ENCODE measurements around the gene ARHGEF26. TPM values are rescaled to one million over a fixed set of nuclear protein-coding genes. Genes with fewer than 3 reads are reported as not detected.

The ARHGEF26 gene
- total and polyA plus RNA-seq, 2 experiments from 2014 or later: 9.4 to 16.9 TPM

GRCh38 chr3:154113609-154114008 is 7.6 kb upstream of the ARHGEF26 start (continued):
- TF ChIP-seq, protein P1, sequence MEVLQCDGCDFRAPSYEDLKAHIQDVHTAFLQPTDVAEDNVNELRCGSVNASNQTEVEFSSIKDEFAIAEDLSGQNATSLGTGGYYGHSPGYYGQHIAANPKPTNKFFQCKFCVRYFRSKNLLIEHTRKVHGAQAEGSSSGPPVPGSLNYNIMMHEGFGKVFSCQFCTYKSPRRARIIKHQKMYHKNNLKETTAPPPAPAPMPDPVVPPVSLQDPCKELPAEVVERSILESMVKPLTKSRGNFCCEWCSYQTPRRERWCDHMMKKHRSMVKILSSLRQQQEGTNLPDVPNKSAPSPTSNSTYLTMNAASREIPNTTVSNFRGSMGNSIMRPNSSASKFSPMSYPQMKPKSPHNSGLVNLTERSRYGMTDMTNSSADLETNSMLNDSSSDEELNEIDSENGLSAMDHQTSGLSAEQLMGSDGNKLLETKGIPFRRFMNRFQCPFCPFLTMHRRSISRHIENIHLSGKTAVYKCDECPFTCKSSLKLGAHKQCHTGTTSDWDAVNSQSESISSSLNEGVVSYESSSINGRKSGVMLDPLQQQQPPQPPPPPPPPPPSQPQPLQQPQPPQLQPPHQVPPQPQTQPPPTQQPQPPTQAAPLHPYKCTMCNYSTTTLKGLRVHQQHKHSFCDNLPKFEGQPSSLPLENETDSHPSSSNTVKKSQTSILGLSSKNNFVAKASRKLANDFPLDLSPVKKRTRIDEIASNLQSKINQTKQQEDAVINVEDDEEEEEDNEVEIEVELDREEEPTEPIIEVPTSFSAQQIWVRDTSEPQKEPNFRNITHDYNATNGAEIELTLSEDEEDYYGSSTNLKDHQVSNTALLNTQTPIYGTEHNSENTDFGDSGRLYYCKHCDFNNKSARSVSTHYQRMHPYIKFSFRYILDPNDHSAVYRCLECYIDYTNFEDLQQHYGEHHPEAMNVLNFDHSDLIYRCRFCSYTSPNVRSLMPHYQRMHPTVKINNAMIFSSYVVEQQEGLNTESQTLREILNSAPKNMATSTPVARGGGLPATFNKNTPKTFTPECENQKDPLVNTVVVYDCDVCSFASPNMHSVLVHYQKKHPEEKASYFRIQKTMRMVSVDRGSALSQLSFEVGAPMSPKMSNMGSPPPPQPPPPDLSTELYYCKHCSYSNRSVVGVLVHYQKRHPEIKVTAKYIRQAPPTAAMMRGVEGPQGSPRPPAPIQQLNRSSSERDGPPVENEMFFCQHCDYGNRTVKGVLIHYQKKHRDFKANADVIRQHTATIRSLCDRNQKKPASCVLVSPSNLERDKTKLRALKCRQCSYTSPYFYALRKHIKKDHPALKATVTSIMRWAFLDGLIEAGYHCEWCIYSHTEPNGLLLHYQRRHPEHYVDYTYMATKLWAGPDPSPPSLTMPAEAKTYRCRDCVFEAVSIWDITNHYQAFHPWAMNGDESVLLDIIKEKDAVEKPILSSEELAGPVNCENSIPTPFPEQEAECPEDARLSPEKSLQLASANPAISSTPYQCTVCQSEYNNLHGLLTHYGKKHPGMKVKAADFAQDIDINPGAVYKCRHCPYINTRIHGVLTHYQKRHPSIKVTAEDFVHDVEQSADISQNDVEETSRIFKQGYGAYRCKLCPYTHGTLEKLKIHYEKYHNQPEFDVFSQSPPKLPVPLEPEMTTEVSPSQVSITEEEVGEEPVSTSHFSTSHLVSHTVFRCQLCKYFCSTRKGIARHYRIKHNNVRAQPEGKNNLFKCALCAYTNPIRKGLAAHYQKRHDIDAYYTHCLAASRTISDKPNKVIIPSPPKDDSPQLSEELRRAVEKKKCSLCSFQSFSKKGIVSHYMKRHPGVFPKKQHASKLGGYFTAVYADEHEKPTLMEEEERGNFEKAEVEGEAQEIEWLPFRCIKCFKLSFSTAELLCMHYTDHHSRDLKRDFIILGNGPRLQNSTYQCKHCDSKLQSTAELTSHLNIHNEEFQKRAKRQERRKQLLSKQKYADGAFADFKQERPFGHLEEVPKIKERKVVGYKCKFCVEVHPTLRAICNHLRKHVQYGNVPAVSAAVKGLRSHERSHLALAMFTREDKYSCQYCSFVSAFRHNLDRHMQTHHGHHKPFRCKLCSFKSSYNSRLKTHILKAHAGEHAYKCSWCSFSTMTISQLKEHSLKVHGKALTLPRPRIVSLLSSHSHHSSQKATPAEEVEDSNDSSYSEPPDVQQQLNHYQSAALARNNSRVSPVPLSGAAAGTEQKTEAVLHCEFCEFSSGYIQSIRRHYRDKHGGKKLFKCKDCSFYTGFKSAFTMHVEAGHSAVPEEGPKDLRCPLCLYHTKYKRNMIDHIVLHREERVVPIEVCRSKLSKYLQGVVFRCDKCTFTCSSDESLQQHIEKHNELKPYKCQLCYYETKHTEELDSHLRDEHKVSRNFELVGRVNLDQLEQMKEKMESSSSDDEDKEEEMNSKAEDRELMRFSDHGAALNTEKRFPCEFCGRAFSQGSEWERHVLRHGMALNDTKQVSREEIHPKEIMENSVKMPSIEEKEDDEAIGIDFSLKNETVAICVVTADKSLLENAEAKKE (CRISPR knock-in tag; IDR thresholded peaks at IDR 0.05): no peak
- TF ChIP-seq REST (IDR thresholded peaks at IDR 0.05; ENCODE audit: unreplicated experiment): no peak

- no peak overlapping the region for H3K4me2 ChIP-seq
- peaks cover 9% of the 10 kb centered on the region for H3K27me3 ChIP-seq (ENCODE audit: insufficient read depth)
- no peaks in the 10 kb centered on the region for H3F3A ChIP-seq (replicated peaks; ENCODE audit: low read depth)
- H3K27me3 Mint-ChIP-seq (ENCODE audit: insufficient read depth, low read depth, poor library complexity): no peaks in the 10 kb centered on the region
- no peak overlapping the region for H3K4me3 ChIP-seq
- no peak overlapping the region for H3K27ac Mint-ChIP-seq
- H3K4me1 ChIP-seq (ENCODE audit: insufficient read depth): peaks cover under 1% of the 10 kb centered on the region; the same call in 1 of the 2 replicates
- H4K20me1 ChIP-seq (replicated peaks; ENCODE audit: insufficient read depth): no peaks in the 10 kb centered on the region
- no peaks in the 10 kb centered on the region for H3K9me2 ChIP-seq (ENCODE audit: insufficient read depth)
- no peak overlapping the region for H3K27ac ChIP-seq (ENCODE audit: low read depth)
- H3K4me3 Mint-ChIP-seq: no peak overlapping the region
- H3K36me3 ChIP-seq (ENCODE audit: insufficient read depth): no peaks in the 10 kb centered on the region
- no peaks in the 10 kb centered on the region for H3K79me2 ChIP-seq (replicated peaks; ENCODE audit: insufficient read depth)
- H3K9me3 Mint-ChIP-seq: no peaks in the 10 kb centered on the region
- H3K4me1 Mint-ChIP-seq: peaks cover 6% of the 10 kb centered on the region; the same call in 2 of the 3 replicates
- H2AFZ ChIP-seq: no peak overlapping the region
- no peaks in the 10 kb centered on the region for H3K36me3 Mint-ChIP-seq (ENCODE audit: low read depth)
- no peak for DNase-seq (ENCODE audit: low spot score)
- peak; percentile 55; the same call in 2 of the 3 replicates for ATAC-seq
- no peak for TF ChIP-seq STAT1 (IDR thresholded peaks at IDR 0.05; ENCODE audit: unreplicated experiment)
- no peak for TF ChIP-seq EZH2 (IDR thresholded peaks at IDR 0.05; ENCODE audit: low read depth, unreplicated experiment)
- no peak for TF ChIP-seq POLR2AphosphoS5 (IDR thresholded peaks at IDR 0.05; ENCODE audit: low read depth)
- TF ChIP-seq, protein P1 (CRISPR knock-in tag; IDR thresholded peaks at IDR 0.05): no peak
- TF ChIP-seq CREB1 (CRISPR knock-in tag; IDR thresholded peaks at IDR 0.05; ENCODE audit: low read depth): no peak
These were observed 5.9 kb upstream of the ARHGEF26 start for GRCh38 chr3:154115332-154115731.

Measured in GM23338 (cell line).